ENCODE results near the gene PRRT4.

The PRRT4 gene

GRCh38 chr7:128394904-128395496 is 33.5 kb upstream of the PRRT4 start:
- no peak for DNase-seq

- DNase-seq: no peak
Observed at GRCh38 chr7:128393526-128394330, 32.2 kb upstream of the PRRT4 start.

- no peak for DNase-seq
Observed at GRCh38 chr7:128392446-128393327, 31.2 kb upstream of the PRRT4 start.

- DNase-seq: no peak
Observed at GRCh38 chr7:128391805-128392204, 30.3 kb upstream of the PRRT4 start.

- DNase-seq: no peak
Observed at GRCh38 chr7:128390871-128391565, 29.5 kb upstream of the PRRT4 start.

- no peak for DNase-seq
Observed at GRCh38 chr7:128389618-128390329, 28.3 kb upstream of the PRRT4 start.

- DNase-seq: no peak
Observed at GRCh38 chr7:128389085-128389617, 27.7 kb upstream of the PRRT4 start.

GRCh38 chr7:128388145-128388485 is 26.6 kb upstream of the PRRT4 start:
- DNase-seq: no peak

- peak; percentile 66 for DNase-seq
Observed at GRCh38 chr7:128387216-128388144, 26.0 kb upstream of the PRRT4 start.

- no peak for DNase-seq
Observed at GRCh38 chr7:128385988-128386925, 24.8 kb upstream of the PRRT4 start.

- no peak for DNase-seq
Observed at GRCh38 chr7:128384726-128385125, 23.2 kb upstream of the PRRT4 start.

GRCh38 chr7:128383776-128384175 is 22.3 kb upstream of the PRRT4 start:
- no peak for DNase-seq

GRCh38 chr7:128381161-128381821 is 19.8 kb upstream of the PRRT4 start:
- no peak for DNase-seq

GRCh38 chr7:128380483-128381106 is 19.1 kb upstream of the PRRT4 start:
- DNase-seq: no peak

GRCh38 chr7:128379900-128380479 is 18.5 kb upstream of the PRRT4 start:
- no peak for DNase-seq

GRCh38 chr7:128378637-128379036 is 17.1 kb upstream of the PRRT4 start:
- no peak for DNase-seq

- DNase-seq: no peak
Observed at GRCh38 chr7:128376077-128376476, 14.6 kb upstream of the PRRT4 start.

- DNase-seq: no peak
Observed at GRCh38 chr7:128374041-128374440, 12.6 kb upstream of the PRRT4 start.

Measured in fibroblast of skin of right quadriceps (primary cell).